T-helper 1 cell (primary cell): ENCODE data around the gene CSF3.
"Not testable (repeated sequence)": the region's sequence is repeated elsewhere in the genome, so short reads cannot be mapped to it uniquely, and the experiment has no call there.

Experiments
- DNase-seq, 5 donors: peaks; one replicate each; pipeline ENCODE4 v3.0.0-alpha.2; 2012 to 2020

Gene CSF3

GRCh38 chr17:39999067-39999466, 16.2 kb upstream of the CSF3 start:
- DNase-seq, result no peak

- no peak for DNase-seq
These were observed 15.1 kb upstream of the CSF3 start for GRCh38 chr17:40000161-40000560.

DNA sequence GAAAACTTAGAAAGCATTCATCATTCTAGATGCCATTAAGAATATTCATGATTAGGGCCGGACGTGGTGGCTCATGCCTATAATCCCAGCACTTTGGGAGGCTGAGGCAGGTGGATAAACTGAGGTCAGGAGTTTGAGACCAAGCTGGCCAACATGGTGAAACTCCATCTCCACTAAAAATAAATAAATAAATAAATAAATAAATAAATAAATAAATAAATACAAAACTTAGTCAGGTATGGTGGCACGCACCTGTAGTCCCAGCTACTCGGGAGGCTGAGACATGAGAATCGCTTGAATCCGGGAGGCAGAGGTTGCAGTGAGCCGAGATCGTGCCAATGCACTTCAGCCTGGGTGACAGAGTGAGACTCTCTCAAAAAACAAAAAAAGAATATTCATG, 13.9 kb upstream of the CSF3 start:
- DNase-seq, result not testable (repeated sequence)

DNA sequence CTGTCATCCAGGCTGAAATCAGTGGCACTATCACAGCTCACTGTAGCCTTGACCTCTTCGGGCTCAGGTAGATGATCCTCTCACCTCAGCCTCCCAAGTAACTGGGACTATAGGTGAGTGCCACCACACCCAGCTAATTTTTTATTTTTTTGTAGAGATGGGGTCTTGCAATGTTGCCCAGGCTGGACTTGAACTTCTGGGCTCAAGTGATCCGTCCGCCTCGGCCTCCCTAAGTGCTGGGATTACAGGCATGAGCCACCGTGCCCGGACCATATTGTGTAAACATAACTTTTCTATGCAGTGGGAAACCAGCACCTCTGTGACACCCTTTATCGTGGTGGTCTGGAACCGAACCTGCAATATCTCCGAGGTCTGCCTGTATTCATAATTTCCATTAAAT, 11.2 kb upstream of the CSF3 start:
- DNase-seq, result no peak

DNA sequence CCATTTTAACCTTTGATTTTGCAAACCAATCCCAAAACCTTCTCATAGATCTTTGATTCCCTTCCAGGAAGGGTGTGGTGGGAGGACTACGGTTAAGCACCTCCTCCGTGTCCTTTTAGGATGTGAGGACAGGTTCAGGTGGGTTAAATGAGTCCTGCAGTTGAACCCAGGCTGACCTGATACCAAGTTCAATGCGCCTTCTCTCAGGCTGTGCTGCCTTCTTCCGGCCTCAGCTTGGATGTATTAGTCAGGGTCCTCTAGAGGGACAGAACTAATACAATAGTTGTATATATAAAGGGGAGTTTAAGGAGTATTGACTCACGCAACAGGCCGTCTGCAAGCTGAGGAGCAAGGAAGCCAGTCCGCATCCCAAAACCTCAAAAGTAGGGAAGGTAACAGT, 10.5 kb upstream of the CSF3 start:
- DNase-seq, result no peak

- no peak for DNase-seq
These were observed 9.7 kb upstream of the CSF3 start for GRCh38 chr17:40005520-40005919.

DNA sequence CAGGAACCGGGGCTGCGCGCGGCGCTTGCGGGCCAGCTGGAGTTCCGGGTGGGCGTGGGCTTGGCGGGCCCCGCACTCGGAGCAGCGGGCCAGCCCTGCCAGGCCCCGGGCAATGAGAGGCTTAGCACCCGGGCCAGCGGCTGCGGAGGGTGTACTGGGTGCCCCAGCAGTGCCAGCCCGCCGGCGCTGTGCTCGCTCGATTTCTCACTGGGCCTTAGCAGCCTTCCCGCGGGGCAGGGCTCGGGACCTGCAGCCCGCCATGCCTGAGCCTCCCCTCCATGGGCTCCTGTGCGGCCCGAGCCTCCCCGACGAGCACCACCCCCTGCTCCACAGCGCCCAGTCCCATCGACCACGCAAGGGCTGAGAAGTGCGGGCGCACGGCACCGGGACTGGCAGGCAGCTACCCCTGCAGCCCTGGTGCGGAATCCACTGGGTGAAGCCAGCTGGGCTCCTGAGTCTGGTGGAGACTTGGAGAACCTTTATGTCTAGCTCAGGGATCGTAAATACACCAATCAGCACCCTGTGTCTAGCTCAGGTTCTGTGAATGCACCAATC, 4.2 kb upstream of the CSF3 start:
- DNase-seq, result not testable (repeated sequence)

DNA sequence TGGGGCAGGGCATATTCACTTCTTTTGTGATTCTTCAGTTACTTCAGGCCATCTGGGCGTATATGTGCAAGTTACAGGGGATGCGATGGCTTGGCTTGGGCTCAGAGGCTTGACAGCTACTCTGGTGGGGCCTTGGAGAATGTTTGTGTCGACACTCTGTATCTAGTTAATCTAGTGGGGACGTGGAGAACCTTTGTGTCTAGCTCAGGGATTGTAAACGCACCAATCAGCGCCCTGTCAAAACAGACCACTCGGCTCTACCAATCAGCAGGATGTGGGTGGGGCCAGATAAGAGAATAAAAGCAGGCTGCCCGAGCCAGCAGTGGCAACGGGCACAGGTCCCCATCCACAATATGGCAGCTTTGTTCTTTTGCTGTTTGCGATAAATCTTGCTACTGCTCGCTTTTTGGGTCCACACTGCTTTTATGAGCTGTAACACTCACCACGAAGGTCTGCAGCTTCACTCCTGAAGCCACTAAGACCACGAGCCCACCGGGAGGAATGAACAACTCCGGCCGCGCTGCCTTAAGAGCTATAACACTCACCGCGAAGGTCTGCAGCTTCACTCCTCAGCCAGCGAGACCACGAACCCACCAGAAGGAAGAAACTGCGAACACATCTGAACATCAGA, 3.1 kb upstream of the CSF3 start:
- DNase-seq, result not testable (repeated sequence)

DNA sequence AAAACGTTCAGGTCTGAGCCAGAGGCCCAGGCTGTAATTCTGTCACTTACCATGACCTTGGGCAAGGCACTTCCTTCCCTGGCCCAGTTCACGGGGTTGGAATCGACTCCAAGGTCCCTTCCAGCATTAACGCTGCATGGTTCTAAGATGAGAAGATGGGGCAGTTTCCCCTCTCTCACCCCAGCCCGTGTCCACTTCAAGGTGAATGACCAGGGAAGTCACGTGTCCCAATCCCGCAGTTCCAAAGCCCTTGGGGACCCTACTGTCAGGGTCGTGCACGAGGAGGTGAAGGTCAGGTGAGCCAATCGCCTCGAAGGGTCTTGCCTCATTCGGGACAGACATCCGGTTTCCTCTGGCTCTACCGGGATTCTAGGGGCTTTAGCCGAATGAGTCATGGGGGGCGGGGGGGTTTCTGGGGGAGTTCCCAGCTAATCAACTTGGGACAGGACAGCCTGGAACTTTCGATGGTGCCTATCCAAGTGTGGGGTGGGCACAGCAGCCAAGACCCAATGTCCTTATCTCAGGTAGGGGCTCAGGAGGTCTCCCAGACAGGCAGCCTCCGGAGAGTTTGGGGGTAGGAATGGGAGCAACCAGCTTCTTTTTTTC, 762 bp upstream of the CSF3 start:
- DNase-seq, result no peak

DNA sequence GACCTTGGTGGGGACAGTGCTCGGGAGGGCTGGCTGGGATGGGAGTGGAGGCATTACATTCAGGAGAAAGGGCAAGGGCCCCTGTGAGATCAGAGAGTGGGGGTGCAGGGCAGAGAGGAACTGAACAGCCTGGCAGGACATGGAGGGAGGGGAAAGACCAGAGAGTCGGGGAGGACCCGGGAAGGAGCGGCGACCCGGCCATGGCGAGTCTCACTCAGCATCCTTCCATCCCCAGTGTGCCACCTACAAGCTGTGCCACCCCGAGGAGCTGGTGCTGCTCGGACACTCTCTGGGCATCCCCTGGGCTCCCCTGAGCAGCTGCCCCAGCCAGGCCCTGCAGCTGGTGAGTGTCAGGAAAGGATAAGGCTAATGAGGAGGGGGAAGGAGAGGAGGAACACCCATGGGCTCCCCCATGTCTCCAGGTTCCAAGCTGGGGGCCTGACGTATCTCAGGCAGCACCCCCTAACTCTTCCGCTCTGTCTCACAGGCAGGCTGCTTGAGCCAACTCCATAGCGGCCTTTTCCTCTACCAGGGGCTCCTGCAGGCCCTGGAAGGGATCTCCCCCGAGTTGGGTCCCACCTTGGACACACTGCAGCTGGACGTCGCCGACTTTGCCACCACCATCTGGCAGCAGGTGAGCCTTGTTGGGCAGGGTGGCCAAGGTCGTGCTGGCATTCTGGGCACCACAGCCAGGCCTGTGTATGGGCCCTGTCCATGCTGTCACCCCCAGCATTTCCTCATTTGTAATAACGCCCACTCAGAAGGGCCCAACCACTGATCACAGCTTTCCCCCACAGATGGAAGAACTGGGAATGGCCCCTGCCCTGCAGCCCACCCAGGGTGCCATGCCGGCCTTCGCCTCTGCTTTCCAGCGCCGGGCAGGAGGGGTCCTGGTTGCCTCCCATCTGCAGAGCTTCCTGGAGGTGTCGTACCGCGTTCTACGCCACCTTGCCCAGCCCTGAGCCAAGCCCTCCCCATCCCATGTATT, 1.1 kb downstream of the CSF3 start:
- no peak for DNase-seq

DNA sequence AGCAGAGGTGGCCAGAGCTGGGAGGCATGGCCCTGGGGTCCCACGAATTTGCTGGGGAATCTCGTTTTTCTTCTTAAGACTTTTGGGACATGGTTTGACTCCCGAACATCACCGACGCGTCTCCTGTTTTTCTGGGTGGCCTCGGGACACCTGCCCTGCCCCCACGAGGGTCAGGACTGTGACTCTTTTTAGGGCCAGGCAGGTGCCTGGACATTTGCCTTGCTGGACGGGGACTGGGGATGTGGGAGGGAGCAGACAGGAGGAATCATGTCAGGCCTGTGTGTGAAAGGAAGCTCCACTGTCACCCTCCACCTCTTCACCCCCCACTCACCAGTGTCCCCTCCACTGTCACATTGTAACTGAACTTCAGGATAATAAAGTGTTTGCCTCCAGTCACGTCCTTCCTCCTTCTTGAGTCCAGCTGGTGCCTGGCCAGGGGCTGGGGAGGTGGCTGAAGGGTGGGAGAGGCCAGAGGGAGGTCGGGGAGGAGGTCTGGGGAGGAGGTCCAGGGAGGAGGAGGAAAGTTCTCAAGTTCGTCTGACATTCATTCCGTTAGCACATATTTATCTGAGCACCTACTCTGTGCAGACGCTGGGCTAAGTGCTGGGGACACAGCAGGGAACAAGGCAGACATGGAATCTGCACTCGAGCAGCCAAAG, 2.3 kb downstream of the CSF3 start:
- no peak for DNase-seq

- no peak for DNase-seq
These were observed 3.2 kb downstream of the CSF3 start for GRCh38 chr17:40018211-40019121.

- no peak for DNase-seq
These were observed 4.1 kb downstream of the CSF3 start for GRCh38 chr17:40019140-40019991.

DNA sequence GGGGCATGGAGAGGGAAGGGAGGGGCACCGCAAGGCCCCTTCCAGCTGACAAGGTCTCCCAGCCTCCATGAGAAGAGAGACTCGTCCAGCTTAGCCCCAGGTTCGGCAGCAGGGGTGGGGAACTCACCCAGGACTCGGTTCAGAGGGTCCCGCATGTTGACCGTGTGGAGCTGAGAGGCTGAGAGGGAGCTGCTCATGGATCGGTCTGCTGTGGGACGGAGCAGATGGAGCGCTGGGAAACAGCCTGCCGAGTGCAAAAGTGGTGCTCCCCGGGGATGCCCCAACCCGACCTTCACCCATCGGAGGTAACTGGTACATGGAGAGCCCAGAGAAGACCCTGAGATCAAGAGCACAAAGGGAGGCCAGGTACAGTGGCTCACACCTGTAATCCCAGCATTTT, 4.9 kb downstream of the CSF3 start:
- no peak for DNase-seq

DNA sequence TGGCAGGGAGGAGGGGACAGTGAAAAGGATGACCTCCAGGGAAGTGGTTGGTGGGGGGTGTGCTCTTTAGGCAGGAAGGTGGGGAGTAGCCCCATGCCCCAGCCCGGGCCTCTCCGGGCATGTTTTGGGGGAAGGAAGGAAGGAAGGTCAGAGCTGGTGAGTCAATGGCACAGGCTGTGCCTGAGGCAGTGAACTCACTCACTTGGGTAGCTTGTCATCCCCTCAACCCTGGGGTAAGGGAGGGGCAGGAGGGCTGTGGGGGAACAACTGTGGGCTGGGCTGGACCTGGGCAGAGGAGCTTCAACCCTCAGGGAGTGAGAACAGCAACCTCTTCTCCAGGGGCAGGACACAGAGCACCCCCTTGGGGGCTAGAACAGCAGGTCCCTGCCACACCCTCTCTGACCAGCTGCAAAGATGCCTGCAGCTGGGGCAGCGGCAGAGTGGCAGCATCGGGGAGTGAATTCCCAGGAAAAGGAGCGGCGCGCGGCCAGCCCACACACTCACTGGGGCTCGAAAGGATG, 6.3 kb downstream of the CSF3 start:
- DNase-seq, result no peak

GRCh38 chr17:40022497-40022896, 7.3 kb downstream of the CSF3 start:
- no peak for DNase-seq

- no peak for DNase-seq
These were observed 7.8 kb downstream of the CSF3 start for GRCh38 chr17:40022961-40023541.

DNA sequence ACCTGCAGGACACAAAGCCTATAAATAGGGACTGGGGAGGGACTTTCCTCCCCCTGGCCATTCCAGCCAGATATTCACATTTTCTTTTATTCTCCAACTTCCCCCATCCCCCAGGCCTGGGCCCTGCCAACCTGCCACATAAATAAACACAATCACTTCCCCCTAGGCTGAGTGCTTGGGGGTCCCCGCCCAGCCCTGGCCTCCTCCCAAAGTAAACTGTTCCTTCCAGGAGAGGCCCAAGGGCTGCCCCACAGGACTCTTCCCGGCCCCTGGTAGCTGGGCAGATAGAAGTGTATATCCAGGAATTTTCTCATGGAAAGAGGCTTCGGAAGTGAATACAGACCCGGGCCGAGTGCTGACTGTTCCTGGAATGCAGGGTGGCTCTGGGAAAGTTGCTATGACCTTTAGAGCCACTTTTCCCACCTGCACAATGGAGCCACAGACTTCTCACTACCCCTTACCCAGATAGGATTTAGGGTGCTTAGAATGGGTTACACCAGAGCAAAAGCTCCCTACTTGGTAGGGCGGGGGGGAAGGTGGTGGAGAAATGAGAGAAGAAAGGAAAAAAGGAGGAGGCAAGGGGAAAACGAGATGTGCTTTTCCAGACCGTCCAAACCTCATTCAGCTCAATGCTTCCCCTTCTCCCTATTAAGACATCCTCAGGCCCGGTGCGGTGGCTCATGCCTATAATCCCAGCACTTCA, 8.5 kb downstream of the CSF3 start:
- DNase-seq, result no peak

DNA sequence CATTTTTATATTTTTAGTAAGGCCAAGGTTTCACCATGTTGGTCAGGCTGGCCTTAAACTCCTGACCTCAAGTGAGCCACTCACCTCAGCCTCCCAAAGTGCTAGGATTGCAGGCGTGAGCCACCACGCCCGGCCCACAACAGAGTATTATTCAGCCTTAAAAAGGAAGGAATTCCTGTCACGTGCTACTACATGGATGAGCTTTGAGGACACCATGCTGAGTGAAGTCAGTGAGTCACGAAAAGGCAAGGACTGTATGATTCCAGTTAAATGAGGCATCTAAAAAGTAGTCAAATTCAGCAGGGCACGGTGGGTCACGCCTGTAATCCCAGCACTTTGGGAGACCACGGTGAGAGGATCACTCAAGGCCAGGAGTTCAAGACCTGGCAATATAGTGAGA, 9.7 kb downstream of the CSF3 start:
- DNase-seq, result no peak
